Transverse colon (tissue), 4 donors: ENCODE data around the gene TRIM33. TPM values are rescaled to one million over a fixed set of nuclear protein-coding genes. Genes with fewer than 3 reads are reported as not detected.
"Not testable (repeated sequence)": the region's sequence is repeated elsewhere in the genome, so short reads cannot be mapped to it uniquely, and the experiment has no call there.

ENCODE experiments used
- DNase-seq: peaks from one replicate; pipeline ENCODE4 v3.0.0-alpha.2; 2019
- H3K27ac ChIP-seq, 4 donors: fragments of 200-600 bp; sonication (generic); 2 replicates each; pipeline ENCODE4 v1.5.1; 2016 to 2018; ENCODE audit warnings: inconsistent platforms in 4 of 4
- H3K27me3 ChIP-seq: fragments of 200-600 bp; sonication (generic); 2 replicates; pipeline ENCODE4 v1.5.1; 2017; ENCODE audit warnings: inconsistent platforms
- H3K36me3 ChIP-seq, 4 donors: fragments of 200-600 bp; sonication (generic); 2 replicates each; pipeline ENCODE4 v1.5.1; 2017 to 2019; ENCODE audit warnings: inconsistent platforms in 4 of 4
- H3K4me1 ChIP-seq, 4 donors: fragments of 200-600 bp; sonication (generic); 2 replicates each; pipeline ENCODE4 v1.5.1; 2017 to 2020; ENCODE audit warnings: inconsistent platforms in 4 of 4
- H3K4me3 ChIP-seq, 4 donors: fragments of 200-600 bp; sonication (generic); 1 replicate in 1 of 4; 2 replicates in 3 of 4; pipeline versions ENCODE4 v1.5.1 to v1.6.1; 2017 to 2019; ENCODE audit warnings: inconsistent platforms in 4 of 4
- H3K9me3 ChIP-seq, 2 donors: fragments of 200-600 bp; sonication (generic); 2 replicates each; pipeline ENCODE4 v1.5.1; 2017 to 2019; ENCODE audit warnings: inconsistent platforms in 2 of 2
- EP300 ChIP-seq: sonication (generic); formaldehyde crosslinking; IDR thresholded peaks from one replicate; pipeline ENCODE4 v1.6.1; 2017; ENCODE audit warnings: antibody characterized with exemption, low read depth
- POLR2A ChIP-seq: fragments of 450-650 bp; IDR thresholded peaks from one replicate; pipeline ENCODE4 v1.6.1; 2016; ENCODE audit warnings: antibody characterized with exemption, mild to moderate bottlenecking, moderate library complexity
- POLR2AphosphoS5 ChIP-seq, 3 donors: sonication (generic); formaldehyde crosslinking; IDR thresholded peaks; one replicate each; pipeline ENCODE4 v1.6.1; 2016; ENCODE audit warnings: antibody characterized with exemption in 3 of 3
- WGBS, 2 donors: methylation state at CpG; one replicate each; pipeline ENCODE4 v1.1.5; 2018; ENCODE audit warnings: low coverage in 1 of 2; 5-methylcytosine and 5-hydroxymethylcytosine counted together
- in situ Hi-C, 4 donors: fragments of 200-750 bp; cut with MboI; loops; one replicate each; pipeline versions ENCODE4 v1.15.0 to v1.15.1; 2017; ENCODE audit warnings: low sequenced_read_pairs in 3 of 4, low pct_ligation_motif_present in 1 of 4, low pct_unique_long_range_greater_than_20kb in 1 of 4
- intact Hi-C: fragments of 100-400 bp; cut with DNase I; formaldehyde crosslinking; loops from one replicate; pipeline ENCODE4 v1.15.1; 2023; ENCODE audit warnings: low total_unique reads
- total RNA-seq, 4 donors: library from RNA; depleted of rRNA; stranded (reverse); fragments of >200 nt; gene quantifications; one replicate each; pipeline ENCODE4 v1.1.0, GENCODE V29; 2016
- TF ChIP-seq, protein P1 (sequence below), 5 experiments: fragments of 200-600 bp in 3 of 5; fragments of 450-650 bp in 2 of 5; sonication (generic) in 3 of 5; IDR thresholded peaks; 1 replicate in 2 of 5; 2 replicates in 3 of 5; pipeline ENCODE4 v1.5.1; 2016 to 2017; ENCODE audit warnings: antibody characterized with exemption in 5 of 5, inconsistent platforms in 3 of 5, mild to moderate bottlenecking in 2 of 5, moderate library complexity in 1 of 5

The TRIM33 gene
- total RNA-seq, 4 donors from 2014 or later, result 35.4 to 53.7 (median 44.1) TPM

DNA sequence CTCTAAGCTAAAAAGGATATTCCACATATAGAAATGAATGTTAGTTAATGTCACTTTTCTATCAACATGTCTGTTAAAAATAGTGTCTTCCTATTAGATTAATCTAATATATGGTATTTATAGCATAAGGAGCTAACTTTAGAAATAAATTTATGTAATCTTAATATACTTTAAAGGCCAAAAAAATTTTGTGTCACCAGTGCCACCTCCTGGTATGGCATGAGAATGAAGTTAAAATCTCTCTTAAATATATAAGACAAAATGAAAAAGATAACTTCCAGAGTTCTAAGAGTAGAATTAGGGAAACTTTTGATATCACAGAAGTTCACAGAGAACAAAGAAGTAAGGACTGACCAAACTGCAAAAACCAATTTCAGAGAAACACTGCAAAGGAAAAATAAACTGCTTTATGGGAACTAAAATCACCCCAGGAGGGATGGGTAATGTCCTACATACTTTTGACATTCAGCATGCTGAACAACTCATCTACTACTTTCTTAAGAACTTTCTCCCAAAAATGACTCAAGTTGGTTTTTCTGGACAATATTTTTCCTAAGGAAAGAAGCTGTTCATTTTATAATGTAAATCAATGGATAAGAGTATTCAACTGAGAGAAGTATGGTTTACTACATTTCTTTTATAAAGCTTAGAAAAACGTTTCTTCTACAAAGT, 82.8 kb downstream of the TRIM33 start:
- in situ Hi-C loops (loop anchor here in 1 of 4 donors (10.0 kb wide), 1 partner anchor 83 kb away; no protein-coding TSS in a partner anchor), intact Hi-C loops (no loop called here)
- peaks cover 0 to 40% (median 19%) of the 10 kb centered on the region in 4 donors for H3K36me3 ChIP-seq
- no peak for DNase-seq
- H3K27ac ChIP-seq, result no peak overlapping the region
- WGBS, 2 donors, result 53 to 67% methylated on average over 1 of the region's 1 CpG
- H3K27me3 ChIP-seq, result no peaks in the 10 kb centered on the region
- no peaks in the 10 kb centered on the region for H3K9me3 ChIP-seq
- H3K4me1 ChIP-seq, result no peaks in the 10 kb centered on the region
- TF ChIP-seq POLR2A (no peak), EP300 (no peak)
- TF ChIP-seq, protein P1, sequence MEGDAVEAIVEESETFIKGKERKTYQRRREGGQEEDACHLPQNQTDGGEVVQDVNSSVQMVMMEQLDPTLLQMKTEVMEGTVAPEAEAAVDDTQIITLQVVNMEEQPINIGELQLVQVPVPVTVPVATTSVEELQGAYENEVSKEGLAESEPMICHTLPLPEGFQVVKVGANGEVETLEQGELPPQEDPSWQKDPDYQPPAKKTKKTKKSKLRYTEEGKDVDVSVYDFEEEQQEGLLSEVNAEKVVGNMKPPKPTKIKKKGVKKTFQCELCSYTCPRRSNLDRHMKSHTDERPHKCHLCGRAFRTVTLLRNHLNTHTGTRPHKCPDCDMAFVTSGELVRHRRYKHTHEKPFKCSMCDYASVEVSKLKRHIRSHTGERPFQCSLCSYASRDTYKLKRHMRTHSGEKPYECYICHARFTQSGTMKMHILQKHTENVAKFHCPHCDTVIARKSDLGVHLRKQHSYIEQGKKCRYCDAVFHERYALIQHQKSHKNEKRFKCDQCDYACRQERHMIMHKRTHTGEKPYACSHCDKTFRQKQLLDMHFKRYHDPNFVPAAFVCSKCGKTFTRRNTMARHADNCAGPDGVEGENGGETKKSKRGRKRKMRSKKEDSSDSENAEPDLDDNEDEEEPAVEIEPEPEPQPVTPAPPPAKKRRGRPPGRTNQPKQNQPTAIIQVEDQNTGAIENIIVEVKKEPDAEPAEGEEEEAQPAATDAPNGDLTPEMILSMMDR (IDR thresholded peaks at IDR 0.05), result peak in 4 of 5 experiments; percentile 22 to 37 (median 33)
- H3K4me3 ChIP-seq, result no peak overlapping the region

DNA sequence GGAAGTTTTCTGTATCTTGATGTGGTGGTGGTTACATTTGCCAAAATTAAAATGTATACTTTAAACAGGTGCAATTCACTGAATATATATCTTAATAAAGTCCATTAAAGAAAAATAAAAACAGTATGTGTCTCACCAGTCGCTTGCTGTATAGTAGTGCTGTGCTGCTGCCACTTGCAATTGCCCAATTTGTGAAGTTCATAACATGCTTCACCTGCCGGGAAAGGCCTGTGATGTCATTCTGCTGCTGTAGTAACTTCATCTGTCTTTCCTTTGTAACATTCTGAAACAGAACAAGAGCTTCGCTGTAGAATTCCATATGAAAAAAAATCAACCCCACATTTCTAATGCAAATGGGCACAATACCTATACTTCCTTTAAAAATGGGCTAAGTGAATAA, 83.4 kb downstream of the TRIM33 start:
- TF ChIP-seq, protein P1 (IDR thresholded peaks at IDR 0.05), result no peak
- TF ChIP-seq POLR2A (no peak), EP300 (no peak), POLR2AphosphoS5 (IDR thresholded peaks at IDR 0.05) (no peak)
- intact Hi-C loops (no loop called here), in situ Hi-C loops (loop anchor here in 1 of 4 donors (10.0 kb wide), 1 partner anchor 83 kb away; no protein-coding TSS in a partner anchor)
- no peaks in the 10 kb centered on the region for H3K27me3 ChIP-seq
- peaks cover 0 to 44% (median 18%) of the 10 kb centered on the region in 4 donors for H3K36me3 ChIP-seq
- no peak overlapping the region for H3K27ac ChIP-seq
- no peak for DNase-seq
- WGBS, 2 donors, result 79 to 92% methylated on average over 3 of the region's 3 CpGs
- no peaks in the 10 kb centered on the region for H3K4me1 ChIP-seq
- H3K4me3 ChIP-seq, result no peak overlapping the region
- no peaks in the 10 kb centered on the region for H3K9me3 ChIP-seq

DNA sequence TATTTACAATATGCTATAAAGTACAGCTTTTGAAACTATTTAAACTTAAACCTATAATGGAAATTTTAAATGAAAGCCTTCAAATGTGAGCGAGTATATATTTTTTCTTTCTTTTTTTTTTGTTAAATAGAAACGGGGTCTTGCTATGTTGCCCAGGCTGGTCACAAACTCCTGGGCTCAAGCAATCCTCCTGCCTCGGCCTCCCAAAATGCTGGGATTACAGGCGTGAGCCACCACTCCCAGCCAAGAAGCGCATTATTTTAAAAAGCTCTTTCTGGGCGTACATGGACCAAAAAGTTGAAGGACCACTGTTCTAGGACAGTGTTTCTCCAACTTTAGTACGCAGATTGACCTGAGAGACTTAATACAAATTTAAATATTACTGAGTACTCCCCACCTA, 87.5 kb downstream of the TRIM33 start:
- no peaks in the 10 kb centered on the region for H3K27me3 ChIP-seq
- intact Hi-C loops (loop anchor here (5.0 kb wide), 1 partner anchor 76 kb away; no protein-coding TSS in a partner anchor), in situ Hi-C loops (loop anchor here in 1 of 4 donors (10.0 kb wide), 1 partner anchor 79 kb away; no protein-coding TSS in a partner anchor)
- H3K4me3 ChIP-seq, result no peak overlapping the region
- no peaks in the 10 kb centered on the region for H3K4me1 ChIP-seq
- no peaks in the 10 kb centered on the region for H3K9me3 ChIP-seq
- WGBS, 2 donors, result 95 to 97% methylated on average over 7 of the region's 7 CpGs
- TF ChIP-seq, protein P1 (IDR thresholded peaks at IDR 0.05), result no peak
- no peak for TF ChIP-seq EP300
- TF ChIP-seq POLR2A, result no peak
- TF ChIP-seq POLR2AphosphoS5 (IDR thresholded peaks at IDR 0.05), result no peak
- no peak for DNase-seq
- H3K27ac ChIP-seq, result no peak overlapping the region
- H3K36me3 ChIP-seq, result peaks cover 0 to 72% (median 30%) of the 10 kb centered on the region in 4 donors

DNA sequence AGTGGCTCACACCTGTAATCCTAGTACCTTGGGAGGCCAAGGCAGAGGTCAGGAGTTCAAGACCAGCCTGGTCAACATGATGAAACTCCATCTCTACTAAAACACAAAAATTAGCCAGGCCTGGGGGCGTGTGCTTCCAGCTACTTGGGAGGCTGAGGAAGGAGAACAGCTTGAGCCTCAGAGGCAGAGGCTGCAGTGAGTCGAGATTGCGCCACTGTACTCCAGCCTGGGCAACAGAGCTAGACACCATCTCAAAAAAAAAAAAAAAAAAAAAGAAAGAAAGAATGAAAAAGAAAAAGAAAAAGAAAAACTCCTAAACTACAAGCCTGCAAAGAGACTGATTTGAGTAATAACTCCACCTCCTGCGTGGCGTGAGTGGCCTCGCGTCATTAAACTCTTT, 92.1 kb downstream of the TRIM33 start:
- H3K4me1 ChIP-seq, DNase-seq, H3K9me3 ChIP-seq, H3K27me3 ChIP-seq, H3K4me3 ChIP-seq, intact Hi-C loops, H3K27ac ChIP-seq, in situ Hi-C loops: not testable (repeated sequence)
- peaks cover 0 to 63% (median 23%) of the 10 kb centered on the region in 4 donors for H3K36me3 ChIP-seq
- 96 to 97% methylated on average over 5 to 7 of the region's 7 CpGs for WGBS, 2 donors
